ENCODE data around the gene RASGRF1. TPM values are rescaled to one million over a fixed set of nuclear protein-coding genes. Genes with fewer than 3 reads are reported as not detected.

The RASGRF1 gene
- polyA plus RNA-seq, 1 donor (not counting 4 experiments of a cell fraction or from before 2014, with no cell fraction given): 0.08 TPM

- no peak for FAIRE-seq
- no peaks in the 10 kb centered on the region for H3K4me1 ChIP-seq (ENCODE audit: control insufficient read depth, extremely low read depth, insufficient read depth, low read length)
- TF ChIP-seq EZH2 (IDR thresholded peaks at IDR 0.05; ENCODE audit: low read length): no peak
- no peak for TF ChIP-seq CTCF (optimal IDR thresholded peaks at IDR 0.05 in 1 of 3, IDR thresholded peaks at IDR 0.05 in 1 of 3, conservative IDR thresholded peaks at IDR 0.05 in 1 of 3; ENCODE audit: extremely low read depth in 1 of 3, insufficient read depth in 2 of 3, low read length in 3 of 3)
- no peak overlapping the region for H3K4me3 ChIP-seq (ENCODE audit: control insufficient read depth in 2 of 3, extremely low read depth in 1 of 3, insufficient read depth in 2 of 3, low read depth in 1 of 3, low read length in 3 of 3)
- H3K9me1 ChIP-seq (ENCODE audit: control insufficient read depth, extremely low read depth, insufficient read depth, low read length): no peaks in the 10 kb centered on the region
- H4K20me1 ChIP-seq (ENCODE audit: control insufficient read depth, extremely low read depth, insufficient read depth, low read length): no peaks in the 10 kb centered on the region
- H3K27me3 ChIP-seq (ENCODE audit: control insufficient read depth, extremely low read depth, insufficient read depth, low read length): peaks cover 3% of the 10 kb centered on the region
- H2AFZ ChIP-seq (ENCODE audit: control insufficient read depth, low read length): no peak overlapping the region
- no peaks in the 10 kb centered on the region for H3K79me2 ChIP-seq (ENCODE audit: control insufficient read depth, insufficient read depth, low read length)
- H3K9me3 ChIP-seq (ENCODE audit: control insufficient read depth, low read depth, low read length): no peaks in the 10 kb centered on the region
- DNase-seq (ENCODE audit: low read depth, low spot score): no peak
- H3K36me3 ChIP-seq (ENCODE audit: control insufficient read depth in 2 of 2, extremely low read depth in 1 of 2, insufficient read depth in 2 of 2, low read length in 2 of 2): no peaks in the 10 kb centered on the region
- no peak overlapping the region for H3K4me2 ChIP-seq (ENCODE audit: control insufficient read depth, extremely low read depth, insufficient read depth, low read depth, low read length)
- H3K9ac ChIP-seq (ENCODE audit: control insufficient read depth, extremely low read depth, insufficient read depth, low read length): no peak overlapping the region
- dilution Hi-C loops (cut with MboI; ENCODE audit: extremely low pct_ligation_motif_present, low sequenced_read_pairs): no loop called here
- H3K27ac ChIP-seq (ENCODE audit: control insufficient read depth, insufficient read depth, low read length): no peak overlapping the region
Measured at GRCh38 chr15:79051941-79052731, 38.4 kb downstream of the RASGRF1 start.

GRCh38 chr15:79051029-79051428 lies 39.6 kb downstream of the RASGRF1 start:
- DNase-seq (ENCODE audit: low read depth, low spot score) (no peak), FAIRE-seq (no peak)
- Histone ChIP-seq H3K4me3 (ENCODE audit: control insufficient read depth in 2 of 3, extremely low read depth in 1 of 3, insufficient read depth in 2 of 3, low read depth in 1 of 3, low read length in 3 of 3) (no peak overlapping the region), H3K36me3 (ENCODE audit: control insufficient read depth in 2 of 2, extremely low read depth in 1 of 2, insufficient read depth in 2 of 2, low read length in 2 of 2) (no peaks in the 10 kb centered on the region), H2AFZ (ENCODE audit: control insufficient read depth, low read length) (no peak overlapping the region), H3K9ac (ENCODE audit: control insufficient read depth, extremely low read depth, insufficient read depth, low read length) (no peak overlapping the region), H3K79me2 (ENCODE audit: control insufficient read depth, insufficient read depth, low read length) (no peaks in the 10 kb centered on the region), H3K27me3 (ENCODE audit: control insufficient read depth, extremely low read depth, insufficient read depth, low read length) (peaks cover 2% of the 10 kb centered on the region), H3K4me2 (ENCODE audit: control insufficient read depth, extremely low read depth, insufficient read depth, low read depth, low read length) (no peak overlapping the region), H4K20me1 (ENCODE audit: control insufficient read depth, extremely low read depth, insufficient read depth, low read length) (no peaks in the 10 kb centered on the region), H3K4me1 (ENCODE audit: control insufficient read depth, extremely low read depth, insufficient read depth, low read length) (no peaks in the 10 kb centered on the region), H3K27ac (ENCODE audit: control insufficient read depth, insufficient read depth, low read length) (no peak overlapping the region), H3K9me1 (ENCODE audit: control insufficient read depth, extremely low read depth, insufficient read depth, low read length) (no peaks in the 10 kb centered on the region), H3K9me3 (ENCODE audit: control insufficient read depth, low read depth, low read length) (no peaks in the 10 kb centered on the region)
- dilution Hi-C loops (cut with MboI; ENCODE audit: extremely low pct_ligation_motif_present, low sequenced_read_pairs): no loop called here
- TF ChIP-seq CTCF (optimal IDR thresholded peaks at IDR 0.05 in 1 of 3, IDR thresholded peaks at IDR 0.05 in 1 of 3, conservative IDR thresholded peaks at IDR 0.05 in 1 of 3; ENCODE audit: extremely low read depth in 1 of 3, insufficient read depth in 2 of 3, low read length in 3 of 3) (no peak), EZH2 (IDR thresholded peaks at IDR 0.05; ENCODE audit: low read length) (no peak)
